Astrocyte of the spinal cord (primary cell): ENCODE data around the gene CNOT6L.

Experiments used
- DNase-seq: peaks from one replicate; pipeline ENCODE4 v3.0.0; 2011; ENCODE audit warnings: low read depth, low spot score
- H3K4me3 ChIP-seq: 2 replicates; pipeline ENCODE4 v1.5.1; 2011; ENCODE audit warnings: low read depth, mild to moderate bottlenecking, low read length, moderate library complexity
- in situ Hi-C: cut with HindIII; loops from 2 replicates; pipeline ENCODE4 v1.10.0; 2017; ENCODE audit warnings: low sequenced_read_pairs
- TF ChIP-seq, protein P1 (sequence below): IDR thresholded peaks from 2 replicates; pipeline ENCODE4 v1.5.1; 2012; ENCODE audit warnings: low read depth, mild to moderate bottlenecking, low read length, inconsistent platforms

CNOT6L gene

GRCh38 chr4:77815636-77816035 is 3.5 kb downstream of the CNOT6L start:
- in situ Hi-C loops: no loop called here
- no peak for DNase-seq
- TF ChIP-seq, protein P1, sequence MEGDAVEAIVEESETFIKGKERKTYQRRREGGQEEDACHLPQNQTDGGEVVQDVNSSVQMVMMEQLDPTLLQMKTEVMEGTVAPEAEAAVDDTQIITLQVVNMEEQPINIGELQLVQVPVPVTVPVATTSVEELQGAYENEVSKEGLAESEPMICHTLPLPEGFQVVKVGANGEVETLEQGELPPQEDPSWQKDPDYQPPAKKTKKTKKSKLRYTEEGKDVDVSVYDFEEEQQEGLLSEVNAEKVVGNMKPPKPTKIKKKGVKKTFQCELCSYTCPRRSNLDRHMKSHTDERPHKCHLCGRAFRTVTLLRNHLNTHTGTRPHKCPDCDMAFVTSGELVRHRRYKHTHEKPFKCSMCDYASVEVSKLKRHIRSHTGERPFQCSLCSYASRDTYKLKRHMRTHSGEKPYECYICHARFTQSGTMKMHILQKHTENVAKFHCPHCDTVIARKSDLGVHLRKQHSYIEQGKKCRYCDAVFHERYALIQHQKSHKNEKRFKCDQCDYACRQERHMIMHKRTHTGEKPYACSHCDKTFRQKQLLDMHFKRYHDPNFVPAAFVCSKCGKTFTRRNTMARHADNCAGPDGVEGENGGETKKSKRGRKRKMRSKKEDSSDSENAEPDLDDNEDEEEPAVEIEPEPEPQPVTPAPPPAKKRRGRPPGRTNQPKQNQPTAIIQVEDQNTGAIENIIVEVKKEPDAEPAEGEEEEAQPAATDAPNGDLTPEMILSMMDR: no peak
- H3K4me3 ChIP-seq: no peak overlapping the region

DNA sequence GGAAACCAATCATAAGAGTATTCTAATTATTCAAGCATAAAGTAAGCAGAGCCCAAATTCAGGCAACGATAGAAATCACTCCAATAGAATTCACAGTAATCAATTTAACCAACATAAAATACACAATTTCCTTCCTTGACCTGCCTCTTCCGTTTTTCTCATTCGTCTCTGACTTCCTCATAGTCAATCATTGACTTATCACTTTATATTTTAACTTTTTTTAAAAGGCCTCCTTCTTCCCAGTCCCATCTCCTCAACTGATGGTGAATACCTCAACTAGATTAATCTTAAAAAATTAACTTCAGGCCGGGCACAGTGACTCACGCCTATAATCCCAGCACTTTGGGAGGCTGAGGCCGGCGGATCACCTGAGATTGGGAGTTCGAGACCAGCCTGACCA is 13.3 kb downstream of the CNOT6L start:
- H3K4me3 ChIP-seq: no peak overlapping the region
- in situ Hi-C loops: no loop called here
- TF ChIP-seq, protein P1: no peak
- no peak for DNase-seq

GRCh38 chr4:77804471-77804870 is 14.7 kb downstream of the CNOT6L start:
- TF ChIP-seq, protein P1: no peak
- DNase-seq: peak; percentile 14
- no peak overlapping the region for H3K4me3 ChIP-seq
- in situ Hi-C loops: no loop called here

DNA sequence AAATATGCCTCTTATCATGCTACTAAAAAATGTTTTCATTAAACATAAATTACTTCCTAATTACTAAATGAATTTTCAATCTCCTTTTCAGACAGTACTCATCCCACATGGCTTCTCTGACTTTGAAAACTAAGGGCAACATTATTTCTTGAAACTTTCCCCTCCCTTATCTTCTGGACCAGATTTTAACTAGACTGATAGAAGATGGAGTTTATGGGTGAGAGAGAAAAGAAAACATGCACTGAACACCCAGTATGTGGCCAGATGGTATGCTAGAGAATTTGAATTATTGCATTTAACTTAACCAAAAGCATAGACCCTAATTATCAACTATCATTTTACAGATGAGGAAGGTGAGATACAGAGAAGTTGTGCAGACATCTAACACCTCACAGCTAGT is 16.8 kb downstream of the CNOT6L start:
- no peak overlapping the region for H3K4me3 ChIP-seq
- in situ Hi-C loops: no loop called here
- no peak for DNase-seq
- TF ChIP-seq, protein P1: no peak

DNA sequence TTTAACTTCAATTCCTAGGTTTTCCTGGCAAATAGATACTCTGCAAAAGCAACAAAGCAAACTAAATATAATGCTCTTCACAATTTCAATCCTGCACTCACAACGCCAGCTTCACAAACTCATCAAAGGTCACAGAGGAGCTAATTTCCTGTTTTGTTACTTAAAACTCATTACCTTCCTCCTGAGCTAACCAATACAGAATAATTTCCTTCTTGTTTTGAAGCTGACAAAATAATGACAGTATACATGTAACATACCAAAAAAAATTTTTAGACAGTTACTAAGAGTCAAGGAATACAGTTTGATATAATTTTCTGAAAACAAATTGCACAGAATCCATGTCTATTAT is 17.9 kb downstream of the CNOT6L start:
- DNase-seq: no peak

DNA sequence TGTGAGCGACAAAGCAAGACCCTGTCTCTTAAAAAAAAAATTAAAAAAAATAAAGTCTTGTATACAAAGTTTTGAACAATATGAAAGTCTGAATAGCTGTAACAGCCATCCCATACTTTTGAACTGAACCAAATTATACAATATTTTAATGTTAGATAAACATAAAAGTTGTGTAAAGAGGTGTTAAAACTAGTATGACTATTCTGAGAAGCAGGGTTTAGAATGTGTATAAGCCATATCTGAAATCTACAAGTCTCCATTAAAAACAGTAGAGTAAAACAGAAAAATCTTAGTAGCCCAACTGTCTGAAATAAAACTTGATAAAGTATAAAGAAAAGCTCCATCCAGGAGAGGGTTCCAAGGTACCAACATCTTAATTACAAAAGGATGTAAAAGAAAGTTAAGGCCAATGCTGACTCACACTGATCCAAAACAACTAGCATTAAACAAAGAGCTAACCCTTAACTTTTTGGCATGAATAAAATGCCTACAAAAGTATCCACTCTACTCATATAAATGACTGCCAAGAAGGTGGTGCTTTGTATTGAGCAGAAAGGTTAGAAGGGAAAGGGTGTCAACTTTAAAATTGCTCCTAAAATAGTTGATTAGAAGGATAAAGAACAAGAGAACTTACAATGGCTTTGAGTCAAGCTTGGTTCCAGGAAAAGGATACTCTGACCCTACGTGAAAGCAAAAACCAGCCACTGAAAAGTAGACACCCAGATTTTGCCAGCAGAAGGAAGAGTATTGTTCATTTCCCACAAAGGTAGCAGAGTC is 18.5 kb downstream of the CNOT6L start:
- peak; percentile 53 for DNase-seq
- H3K4me3 ChIP-seq: no peak overlapping the region
- in situ Hi-C loops: no loop called here
- TF ChIP-seq, protein P1: no peak

More for the DNA sequence above, 17.9 kb downstream of the CNOT6L start:
- no peak overlapping the region for H3K4me3 ChIP-seq
- TF ChIP-seq, protein P1: no peak
- in situ Hi-C loops: no loop called here
